Kidney epithelial cell (primary cell): ENCODE measurements around the gene CAPS. TPM values are rescaled to one million over a fixed set of nuclear protein-coding genes. Genes with fewer than 3 reads are reported as not detected.

Experiments
- DNase-seq: peaks from one replicate; pipeline ENCODE4 v3.0.0-alpha.2; 2010; ENCODE audit warnings: low read depth
- H3K27me3 ChIP-seq: 2 replicates; pipeline ENCODE4 v1.6.0; 2011; ENCODE audit warnings: low read length; ENCODE audit not compliant: control insufficient read depth, insufficient read depth
- H3K36me3 ChIP-seq: 2 replicates; pipeline ENCODE4 v1.5.1; 2011; ENCODE audit warnings: low read length; ENCODE audit not compliant: control insufficient read depth, insufficient read depth
- H3K4me3 ChIP-seq: 2 replicates; pipeline ENCODE4 v1.5.1; 2011; ENCODE audit warnings: low read depth, mild to moderate bottlenecking, control low read depth, low read length
- total RNA-seq: library from RNA; depleted of rRNA; stranded (reverse); fragments of >200 nt; gene quantifications from 2 replicates; pipeline ENCODE4 v1.2.3, GENCODE V29; 2015
- TF ChIP-seq, protein P1 (sequence below): IDR thresholded peaks from 2 replicates; pipeline ENCODE4 v1.5.1; 2011; ENCODE audit warnings: mild to moderate bottlenecking, moderate library complexity, low read length, control low read depth, inconsistent platforms; ENCODE audit not compliant: insufficient read depth, poor library complexity, severe bottlenecking

CAPS gene
- total RNA-seq, 1 donor from 2014 or later, result 2.3 TPM

DNA sequence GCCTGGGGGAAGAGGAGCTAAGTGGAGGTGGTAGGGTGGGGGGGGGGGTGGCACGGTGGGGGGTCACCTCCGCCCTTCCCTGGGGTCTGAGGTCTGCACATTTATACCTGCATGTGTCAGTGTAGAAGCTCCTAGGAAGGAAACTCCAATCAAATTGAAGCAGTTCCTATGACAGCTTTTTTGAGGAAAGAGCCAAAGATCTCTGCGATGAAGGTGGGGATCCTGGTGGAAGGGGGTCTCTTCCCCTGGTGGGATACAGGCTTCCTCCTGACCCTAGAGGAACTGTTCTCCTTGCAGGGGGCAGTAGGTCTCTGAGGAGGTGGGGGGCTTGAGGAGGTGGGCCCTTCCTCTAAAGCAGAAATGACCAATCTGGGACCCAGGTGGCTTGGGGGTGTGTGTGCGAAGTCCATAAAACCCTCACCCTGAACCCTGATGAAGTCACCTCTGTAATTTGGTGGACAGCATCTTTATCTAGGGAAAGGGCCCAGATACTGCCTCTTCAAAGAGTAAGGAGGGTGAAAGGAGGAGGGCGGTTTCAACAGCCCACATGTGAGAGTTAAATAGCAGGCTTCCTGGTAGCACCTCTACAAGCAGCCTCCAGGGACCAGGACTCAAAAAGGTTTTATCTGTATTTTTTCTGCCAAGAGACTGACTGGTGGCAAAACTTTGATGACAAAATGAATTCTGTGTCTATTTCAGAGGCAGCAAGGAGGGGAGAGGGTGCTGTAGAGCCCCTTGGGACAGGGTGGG, 50.9 kb downstream of the CAPS start:
- TF ChIP-seq, protein P1, sequence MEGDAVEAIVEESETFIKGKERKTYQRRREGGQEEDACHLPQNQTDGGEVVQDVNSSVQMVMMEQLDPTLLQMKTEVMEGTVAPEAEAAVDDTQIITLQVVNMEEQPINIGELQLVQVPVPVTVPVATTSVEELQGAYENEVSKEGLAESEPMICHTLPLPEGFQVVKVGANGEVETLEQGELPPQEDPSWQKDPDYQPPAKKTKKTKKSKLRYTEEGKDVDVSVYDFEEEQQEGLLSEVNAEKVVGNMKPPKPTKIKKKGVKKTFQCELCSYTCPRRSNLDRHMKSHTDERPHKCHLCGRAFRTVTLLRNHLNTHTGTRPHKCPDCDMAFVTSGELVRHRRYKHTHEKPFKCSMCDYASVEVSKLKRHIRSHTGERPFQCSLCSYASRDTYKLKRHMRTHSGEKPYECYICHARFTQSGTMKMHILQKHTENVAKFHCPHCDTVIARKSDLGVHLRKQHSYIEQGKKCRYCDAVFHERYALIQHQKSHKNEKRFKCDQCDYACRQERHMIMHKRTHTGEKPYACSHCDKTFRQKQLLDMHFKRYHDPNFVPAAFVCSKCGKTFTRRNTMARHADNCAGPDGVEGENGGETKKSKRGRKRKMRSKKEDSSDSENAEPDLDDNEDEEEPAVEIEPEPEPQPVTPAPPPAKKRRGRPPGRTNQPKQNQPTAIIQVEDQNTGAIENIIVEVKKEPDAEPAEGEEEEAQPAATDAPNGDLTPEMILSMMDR, result no peak
- Histone ChIP-seq H3K27me3 (no peaks in the 10 kb centered on the region), H3K36me3 (no peaks in the 10 kb centered on the region), H3K4me3 (no peak overlapping the region)
- no peak for DNase-seq

Other genes with a start within 250 kb of the CAPS start
- 47.0 and 55.4 TPM in 2 replicates for gene MICOS13, start 233.7 kb upstream of the CAPS start, total RNA-seq
- 7.4 and 11.4 TPM in 2 replicates for gene HSD11B1L, start 233.2 kb upstream of the CAPS start, total RNA-seq
- gene RPL36, start 224.0 kb upstream of the CAPS start, total RNA-seq, result 1,562 and 1,717 TPM in 2 replicates
- gene LONP1, start 194.1 kb upstream of the CAPS start, total RNA-seq, result 151 and 173 TPM in 2 replicates
- not detected in 2 replicates for gene CATSPERD, start 193.6 kb upstream of the CAPS start, total RNA-seq
- 1.4 and 2.2 TPM in 2 replicates for gene PRR22, start 129.5 kb upstream of the CAPS start, total RNA-seq
- 43.4 and 53.0 TPM in 2 replicates for gene DUS3L, start 123.1 kb upstream of the CAPS start, total RNA-seq
- gene NRTN, start 109.2 kb upstream of the CAPS start, total RNA-seq, result 0.14 and 1.0 TPM in 2 replicates
- 0.82 and 0.84 TPM in 2 replicates for gene FUT6, start 74.6 kb upstream of the CAPS start, total RNA-seq
- 8.8 and 9.1 TPM in 2 replicates for gene FUT3, start 62.8 kb upstream of the CAPS start, total RNA-seq
- not detected in 2 replicates for gene FUT5, start 43.7 kb upstream of the CAPS start, total RNA-seq
- 203 and 311 TPM in 2 replicates for gene NDUFA11, start 10.5 kb upstream of the CAPS start, total RNA-seq
- 4.3 and 5.5 TPM in 2 replicates for gene VMAC, start 9.4 kb upstream of the CAPS start, total RNA-seq
- 70.0 and 76.1 TPM in 2 replicates for gene RANBP3, start 63.9 kb downstream of the CAPS start, total RNA-seq
- 4.5 and 6.5 TPM in 2 replicates for gene RFX2, start 196.2 kb downstream of the CAPS start, total RNA-seq
- not detected in 2 replicates for gene ACSBG2, start 221.4 kb downstream of the CAPS start, total RNA-seq